HS-5 (cell line): ENCODE data around the gene MBL2.

Experiments
- DNase-seq: peaks from one replicate; pipeline ENCODE4 v3.0.0-alpha.2; 2012; ENCODE audit warnings: low read depth

Gene MBL2

DNA sequence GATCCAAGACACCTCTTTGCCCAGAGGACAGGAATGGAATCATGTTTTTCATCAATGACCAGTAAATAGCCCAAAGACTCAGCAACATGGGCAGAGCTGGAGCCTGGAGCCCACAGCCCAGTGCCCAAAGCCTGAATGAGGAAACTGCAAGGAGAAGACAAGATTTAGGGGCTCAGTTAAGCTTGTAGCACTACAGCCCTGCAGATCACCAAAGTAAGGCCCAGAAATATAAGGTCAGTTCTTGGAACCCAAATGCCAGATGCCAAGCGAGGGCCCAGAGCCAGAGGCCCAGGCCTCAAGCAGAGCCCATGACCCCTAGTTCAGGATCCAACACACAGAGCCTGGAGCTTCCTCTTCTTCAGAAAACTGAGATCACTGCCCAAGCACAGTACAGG, 32.4 kb downstream of the MBL2 start:
- DNase-seq: no peak

DNA sequence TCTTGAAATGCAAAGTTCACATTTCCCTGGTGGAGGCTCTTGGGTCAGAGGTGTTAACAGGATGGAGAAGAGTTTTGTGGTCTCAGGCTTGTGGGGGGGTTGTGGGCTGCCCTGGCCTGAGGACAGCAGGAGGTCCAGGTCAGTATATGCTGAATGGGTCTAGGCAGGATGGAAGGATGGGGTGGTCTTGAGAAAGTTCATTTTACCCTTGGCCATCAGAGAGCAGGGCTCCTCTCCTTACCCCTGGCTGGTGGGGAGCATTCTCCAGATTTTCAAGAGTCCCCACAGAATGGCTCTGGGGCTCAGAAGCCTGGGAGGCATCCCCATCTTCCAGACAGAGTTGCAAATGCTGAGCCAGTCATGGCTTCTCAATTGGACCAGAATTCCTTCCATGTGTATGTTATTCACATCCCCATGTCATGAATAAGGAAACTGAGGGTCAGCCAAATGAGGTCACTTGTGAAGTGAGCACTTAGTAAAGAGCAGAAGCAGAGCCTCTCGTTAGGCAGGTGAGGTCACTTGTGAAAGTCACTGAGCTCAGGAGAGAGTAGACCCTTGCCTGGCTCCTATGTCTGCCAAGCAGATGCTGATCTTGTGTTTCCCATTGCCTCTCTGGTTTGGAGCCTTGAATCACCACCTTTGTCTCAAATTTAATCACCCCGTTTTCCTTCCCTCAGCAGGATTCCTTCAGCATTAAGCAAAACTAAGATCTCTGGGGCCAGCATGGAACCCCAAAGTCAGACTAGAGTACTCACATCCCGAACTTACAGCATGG, 33.0 kb downstream of the MBL2 start:
- DNase-seq: no peak

DNA sequence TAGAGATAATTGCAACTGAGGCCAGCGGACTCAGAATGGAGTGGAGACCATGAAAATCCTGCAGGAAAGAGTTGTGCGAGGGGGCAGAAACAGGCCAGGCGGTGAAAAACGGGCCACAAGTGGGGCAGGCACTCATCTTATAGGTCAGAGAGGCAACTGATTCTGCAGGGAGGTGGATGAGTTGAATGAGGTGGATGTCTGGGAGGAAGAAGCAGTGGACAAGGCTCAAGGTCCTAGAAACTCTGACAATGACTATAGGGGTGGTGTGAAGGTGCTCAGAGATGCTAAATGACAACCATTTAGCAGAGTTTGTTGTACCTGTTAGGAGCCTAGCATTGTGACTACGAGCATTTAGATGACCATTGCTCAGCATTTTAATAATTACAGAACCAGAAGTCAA, 33.6 kb downstream of the MBL2 start:
- DNase-seq: no peak

DNA sequence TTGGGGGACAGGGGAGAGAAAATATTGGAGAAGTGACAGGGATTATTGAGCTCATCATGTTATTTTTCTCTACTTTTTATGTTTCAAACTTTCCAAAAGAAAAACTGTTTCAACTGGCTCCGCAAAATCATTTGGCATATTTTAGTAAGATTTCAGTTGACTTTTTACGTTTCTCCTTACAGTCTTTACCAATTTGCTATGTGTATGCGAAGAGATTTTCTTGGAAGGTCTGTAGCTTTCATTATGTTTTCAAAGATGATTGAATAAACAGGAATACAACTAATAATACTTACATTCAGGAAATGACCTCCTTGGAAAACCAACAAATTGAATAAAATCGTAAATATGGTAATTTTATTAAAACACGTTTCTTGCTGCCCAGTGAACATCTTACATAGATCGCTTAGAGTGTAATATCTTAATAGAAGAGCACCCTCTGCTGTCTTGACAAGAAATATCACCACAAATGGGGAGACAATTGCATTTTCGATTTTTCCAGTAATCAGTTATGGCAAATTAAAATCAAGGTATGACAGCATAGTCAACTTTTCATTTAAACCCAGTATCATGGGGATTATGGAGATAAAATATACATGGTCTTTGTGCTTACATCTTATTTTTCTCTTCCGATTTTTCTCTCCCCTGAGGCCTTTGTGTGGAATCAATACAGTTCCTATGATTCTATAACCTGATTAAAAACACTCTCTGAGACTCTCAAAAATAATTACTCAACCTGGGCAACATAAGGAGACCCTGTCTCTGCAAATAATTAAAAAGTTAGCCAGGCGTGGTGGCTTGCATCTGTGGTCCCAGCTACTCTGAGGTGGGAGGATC, 43.1 kb downstream of the MBL2 start:
- DNase-seq: no peak

DNA sequence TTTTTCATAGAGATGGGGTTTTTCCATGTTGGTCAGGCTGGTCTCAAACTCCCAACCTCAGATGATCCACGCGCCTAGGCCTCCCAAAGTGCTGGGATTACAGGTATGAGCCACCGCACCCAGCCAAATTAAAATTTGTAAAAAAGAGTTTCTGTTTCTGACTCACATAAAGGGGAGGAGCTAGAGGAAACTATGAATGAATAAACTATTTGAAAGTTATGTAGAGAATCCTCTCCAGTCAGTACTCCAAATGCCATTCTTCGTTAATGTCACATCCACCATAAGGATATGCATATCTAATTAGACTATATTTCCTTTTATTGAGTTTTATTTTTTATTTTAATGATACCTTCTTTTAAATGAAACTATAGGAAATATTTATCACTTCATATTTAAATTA, 52.6 kb downstream of the MBL2 start:
- no peak for DNase-seq
